ENCODE data around the gene AAR2. TPM values are rescaled to one million over a fixed set of nuclear protein-coding genes. Genes with fewer than 3 reads are reported as not detected.

Gene AAR2
- total RNA-seq, 2 donors from 2014 or later: 16.3 to 19.4 TPM

DNA sequence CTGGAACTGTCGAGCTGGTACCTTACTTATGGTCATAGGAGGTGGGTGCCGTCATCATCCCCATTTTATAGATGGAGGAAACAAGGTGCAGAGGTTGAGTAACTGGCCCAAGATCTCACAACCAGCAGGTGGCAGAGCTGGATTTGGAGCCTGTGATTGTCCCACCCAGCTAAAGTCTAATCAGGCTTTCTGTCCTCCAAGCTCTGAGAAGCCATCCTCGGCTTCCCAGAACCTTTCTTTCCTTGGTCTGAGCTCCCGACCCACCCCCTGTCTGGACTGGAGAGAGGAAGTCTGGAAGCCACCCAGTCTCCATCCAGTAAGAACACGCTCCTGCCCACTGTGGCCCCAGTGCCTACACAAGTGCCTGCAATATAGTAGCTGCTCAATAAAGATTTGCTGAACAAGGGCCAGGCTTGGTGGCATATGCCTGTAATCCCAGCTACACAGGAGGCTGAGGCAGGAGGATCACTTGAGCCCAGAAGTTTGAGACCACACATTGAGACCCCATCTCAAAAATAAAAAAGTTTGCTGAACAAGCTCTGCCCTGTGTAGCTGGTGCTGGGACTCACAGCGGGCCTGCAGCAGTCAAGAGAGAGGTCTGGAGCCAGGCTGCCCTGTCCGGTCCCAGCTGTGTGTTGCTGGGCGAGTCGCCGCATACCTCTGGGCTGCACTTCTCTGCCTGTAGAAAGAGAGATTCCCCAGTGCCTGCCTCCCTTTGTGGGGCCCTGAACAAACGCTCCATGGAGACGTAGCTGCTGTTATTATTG lies 37.3 kb downstream of the AAR2 start:
- no peaks in the 10 kb centered on the region for H3K9me3 ChIP-seq
- peak in 1 of 4 donors; percentile 12 for DNase-seq
- ATAC-seq: no peak

DNA sequence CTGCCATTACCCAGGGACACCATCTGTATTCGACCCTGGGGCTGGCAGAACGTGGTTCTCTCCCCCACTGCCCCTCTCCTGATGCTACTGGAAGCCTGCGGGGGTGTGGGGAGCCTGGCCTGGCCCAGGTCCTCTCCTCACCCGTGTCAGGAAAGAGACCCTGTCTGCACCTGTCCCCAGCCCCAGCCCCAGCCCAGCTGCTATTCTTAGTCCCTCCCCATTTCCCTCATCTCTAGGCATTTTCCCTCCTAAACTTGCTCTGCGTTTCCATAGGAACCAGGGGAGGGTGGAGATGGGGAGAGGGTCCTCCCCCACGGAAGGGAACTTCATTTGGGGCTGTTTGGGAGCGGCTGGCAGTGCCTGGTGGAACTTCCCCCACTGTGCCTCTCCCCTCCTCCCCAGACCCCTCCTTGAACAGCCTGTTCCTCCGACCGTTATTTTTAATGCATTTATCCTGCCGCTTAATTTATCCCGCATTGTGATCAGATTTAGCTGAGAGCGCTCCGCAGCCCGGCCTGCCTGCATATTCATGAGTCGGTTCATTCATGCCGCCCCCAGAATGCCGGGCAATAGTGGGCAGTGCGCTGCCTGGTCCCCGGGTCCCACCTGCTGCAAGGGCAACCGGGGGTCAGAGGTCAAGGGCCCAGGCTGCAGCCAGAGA lies 38.0 kb downstream of the AAR2 start:
- intact Hi-C loops (cut with DNase I): no loop called here
- TF ChIP-seq POLR2A (IDR thresholded peaks at IDR 0.05): no peak
- TF ChIP-seq, protein P1, sequence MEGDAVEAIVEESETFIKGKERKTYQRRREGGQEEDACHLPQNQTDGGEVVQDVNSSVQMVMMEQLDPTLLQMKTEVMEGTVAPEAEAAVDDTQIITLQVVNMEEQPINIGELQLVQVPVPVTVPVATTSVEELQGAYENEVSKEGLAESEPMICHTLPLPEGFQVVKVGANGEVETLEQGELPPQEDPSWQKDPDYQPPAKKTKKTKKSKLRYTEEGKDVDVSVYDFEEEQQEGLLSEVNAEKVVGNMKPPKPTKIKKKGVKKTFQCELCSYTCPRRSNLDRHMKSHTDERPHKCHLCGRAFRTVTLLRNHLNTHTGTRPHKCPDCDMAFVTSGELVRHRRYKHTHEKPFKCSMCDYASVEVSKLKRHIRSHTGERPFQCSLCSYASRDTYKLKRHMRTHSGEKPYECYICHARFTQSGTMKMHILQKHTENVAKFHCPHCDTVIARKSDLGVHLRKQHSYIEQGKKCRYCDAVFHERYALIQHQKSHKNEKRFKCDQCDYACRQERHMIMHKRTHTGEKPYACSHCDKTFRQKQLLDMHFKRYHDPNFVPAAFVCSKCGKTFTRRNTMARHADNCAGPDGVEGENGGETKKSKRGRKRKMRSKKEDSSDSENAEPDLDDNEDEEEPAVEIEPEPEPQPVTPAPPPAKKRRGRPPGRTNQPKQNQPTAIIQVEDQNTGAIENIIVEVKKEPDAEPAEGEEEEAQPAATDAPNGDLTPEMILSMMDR (IDR thresholded peaks at IDR 0.05): no peak
- ATAC-seq (no peak), DNase-seq (no peak)
- Histone ChIP-seq H3K36me3 (replicated peaks in 1 of 2; ENCODE audit: insufficient read depth in 1 of 2, low read depth in 2 of 2) (no peaks in the 10 kb centered on the region), H3K27me3 (no peaks in the 10 kb centered on the region), H3K27ac (no peak overlapping the region), H3K9me3 (no peaks in the 10 kb centered on the region), H3K4me1 (no peaks in the 10 kb centered on the region), H3K4me3 (no peak overlapping the region)
- 49 to 53% methylated on average over 17 to 20 of the region's 20 CpGs for WGBS, 2 donors

More for the DNA sequence above, 37.3 kb downstream of the AAR2 start:
- 61 to 76% methylated on average over 8 to 12 of the region's 12 CpGs for WGBS, 2 donors
- Histone ChIP-seq H3K4me3 (no peak overlapping the region), H3K27ac (no peak overlapping the region), H3K27me3 (no peaks in the 10 kb centered on the region), H3K36me3 (replicated peaks in 1 of 2; ENCODE audit: insufficient read depth in 1 of 2, low read depth in 2 of 2) (no peaks in the 10 kb centered on the region), H3K4me1 (no peaks in the 10 kb centered on the region)
- TF ChIP-seq POLR2A (IDR thresholded peaks at IDR 0.05): no peak
- TF ChIP-seq, protein P1 (IDR thresholded peaks at IDR 0.05): peak in 2 of 7 experiments; percentile 18 to 25
- intact Hi-C loops (cut with DNase I): no loop called here

DNA sequence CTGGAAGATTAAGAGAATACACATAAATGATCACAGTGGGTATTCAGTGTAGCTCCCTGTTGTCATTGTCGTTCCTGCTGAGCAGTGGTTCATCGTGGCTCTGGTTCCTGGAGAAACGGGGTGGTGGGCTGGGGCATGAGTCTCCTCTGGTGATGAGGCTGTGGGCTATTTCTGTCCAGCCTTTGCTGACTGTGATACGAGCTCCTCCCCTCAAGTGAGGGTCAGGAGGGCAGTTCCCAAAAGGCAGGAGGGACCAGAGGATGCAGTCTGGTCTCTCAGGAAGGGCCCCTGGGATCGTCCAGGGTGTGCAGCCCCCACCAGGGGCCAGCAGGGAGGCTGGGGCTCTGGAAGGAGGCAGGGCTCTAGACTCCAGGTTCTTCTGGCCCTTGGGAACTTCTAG lies 38.7 kb downstream of the AAR2 start:
- no peak for TF ChIP-seq POLR2A (IDR thresholded peaks at IDR 0.05)
- TF ChIP-seq, protein P1 (IDR thresholded peaks at IDR 0.05): no peak
- Histone ChIP-seq H3K27me3 (no peaks in the 10 kb centered on the region), H3K27ac (no peak overlapping the region), H3K4me3 (no peak overlapping the region), H3K4me1 (no peaks in the 10 kb centered on the region), H3K36me3 (replicated peaks in 1 of 2; ENCODE audit: insufficient read depth in 1 of 2, low read depth in 2 of 2) (no peaks in the 10 kb centered on the region), H3K9me3 (no peaks in the 10 kb centered on the region)
- 39 to 60% methylated on average over 5 of the region's 5 CpGs for WGBS, 2 donors
- no peak for ATAC-seq
- intact Hi-C loops (cut with DNase I): no loop called here
- DNase-seq: no peak

DNA sequence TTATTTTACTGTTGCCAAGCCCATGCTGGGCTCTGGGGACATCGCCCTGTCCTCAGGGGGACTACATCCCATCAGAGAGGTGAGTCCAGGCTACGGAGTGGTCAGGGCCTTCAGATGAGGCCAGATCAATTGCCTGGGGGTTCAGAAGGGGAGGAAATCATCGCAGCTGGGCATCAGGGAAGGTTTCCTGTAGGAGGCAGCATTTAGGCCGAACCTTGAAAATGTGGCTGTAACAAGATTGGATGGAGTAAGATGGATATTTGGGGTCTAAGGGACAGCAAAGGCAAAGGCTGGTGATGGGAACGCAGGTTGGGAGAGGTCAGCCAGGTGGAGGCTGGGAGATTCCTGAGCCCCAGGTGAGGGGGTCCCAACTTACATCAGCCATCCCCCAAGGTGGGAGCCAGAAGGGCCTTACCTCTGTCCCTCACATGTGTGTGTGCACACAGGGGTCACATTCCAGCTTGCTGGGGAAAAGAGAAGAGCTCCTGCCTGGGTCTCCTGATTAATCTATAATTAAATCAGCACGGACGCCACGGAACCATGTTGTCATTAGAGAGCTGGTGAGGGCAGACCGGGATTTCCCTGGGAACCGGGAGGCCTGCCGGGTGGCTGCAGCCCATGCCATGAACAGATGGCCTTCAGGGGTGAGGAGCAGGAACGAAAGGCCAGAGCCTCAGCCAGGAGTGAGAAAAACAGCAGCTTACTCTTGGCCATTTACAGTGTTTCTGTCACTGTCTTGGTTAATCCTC lies 39.3 kb downstream of the AAR2 start:
- Histone ChIP-seq H3K27me3 (no peaks in the 10 kb centered on the region), H3K36me3 (replicated peaks in 1 of 2; ENCODE audit: insufficient read depth in 1 of 2, low read depth in 2 of 2) (no peaks in the 10 kb centered on the region), H3K27ac (no peak overlapping the region), H3K4me1 (no peaks in the 10 kb centered on the region), H3K4me3 (no peak overlapping the region), H3K9me3 (no peaks in the 10 kb centered on the region)
- ATAC-seq (no peak), DNase-seq (no peak)
- WGBS, 2 donors: 52 to 55% methylated on average over 12 of the region's 12 CpGs
- intact Hi-C loops (cut with DNase I): no loop called here
- TF ChIP-seq, protein P1 (IDR thresholded peaks at IDR 0.05): no peak
- no peak for TF ChIP-seq POLR2A (IDR thresholded peaks at IDR 0.05)

Measured in body of pancreas (tissue), 4 donors.